Body of pancreas (tissue), 4 donors: ENCODE data around the gene GLCCI1.

Source experiments
- POLR2A ChIP-seq, 3 donors: fragments of 450-650 bp; IDR thresholded peaks; one replicate each; pipeline ENCODE4 v1.6.1; 2016; ENCODE audit warnings: antibody characterized with exemption in 3 of 3, mild to moderate bottlenecking in 2 of 3
- TF ChIP-seq, protein P1 (sequence below), 7 experiments: fragments of 450-650 bp in 4 of 7; fragments of 200-600 bp in 3 of 7; sonication (generic) in 3 of 7; IDR thresholded peaks; one replicate each; pipeline ENCODE4 v1.5.1; 2016 to 2019; ENCODE audit warnings: antibody characterized with exemption in 7 of 7

DNA sequence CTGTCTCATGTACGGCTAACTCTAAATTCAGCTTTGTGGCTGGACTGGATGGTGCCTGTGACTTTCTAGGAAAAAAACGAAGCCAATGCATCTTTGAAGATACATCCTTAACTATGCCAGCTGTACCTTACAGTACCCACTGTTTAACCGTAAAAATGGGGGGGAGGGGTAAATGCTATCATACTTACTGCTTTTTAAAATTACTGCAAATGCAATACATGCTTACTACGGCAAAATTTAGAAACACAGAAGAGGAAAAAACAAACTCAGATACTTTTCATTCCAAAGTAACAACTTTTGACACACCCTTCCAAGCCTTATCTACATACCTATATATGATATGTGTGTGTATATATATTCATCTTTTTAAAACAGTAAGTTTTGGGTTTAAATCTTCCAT, 20.4 kb upstream of the GLCCI1 start:
- TF ChIP-seq, protein P1, sequence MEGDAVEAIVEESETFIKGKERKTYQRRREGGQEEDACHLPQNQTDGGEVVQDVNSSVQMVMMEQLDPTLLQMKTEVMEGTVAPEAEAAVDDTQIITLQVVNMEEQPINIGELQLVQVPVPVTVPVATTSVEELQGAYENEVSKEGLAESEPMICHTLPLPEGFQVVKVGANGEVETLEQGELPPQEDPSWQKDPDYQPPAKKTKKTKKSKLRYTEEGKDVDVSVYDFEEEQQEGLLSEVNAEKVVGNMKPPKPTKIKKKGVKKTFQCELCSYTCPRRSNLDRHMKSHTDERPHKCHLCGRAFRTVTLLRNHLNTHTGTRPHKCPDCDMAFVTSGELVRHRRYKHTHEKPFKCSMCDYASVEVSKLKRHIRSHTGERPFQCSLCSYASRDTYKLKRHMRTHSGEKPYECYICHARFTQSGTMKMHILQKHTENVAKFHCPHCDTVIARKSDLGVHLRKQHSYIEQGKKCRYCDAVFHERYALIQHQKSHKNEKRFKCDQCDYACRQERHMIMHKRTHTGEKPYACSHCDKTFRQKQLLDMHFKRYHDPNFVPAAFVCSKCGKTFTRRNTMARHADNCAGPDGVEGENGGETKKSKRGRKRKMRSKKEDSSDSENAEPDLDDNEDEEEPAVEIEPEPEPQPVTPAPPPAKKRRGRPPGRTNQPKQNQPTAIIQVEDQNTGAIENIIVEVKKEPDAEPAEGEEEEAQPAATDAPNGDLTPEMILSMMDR (IDR thresholded peaks at IDR 0.05) = no peak
- no peak for TF ChIP-seq POLR2A (IDR thresholded peaks at IDR 0.05)
